Thyroid gland (tissue), 4 donors: ENCODE results near the gene HS6ST2.

Experiments used
- CTCF ChIP-seq, 6 experiments: fragments of 200-600 bp in 3 of 6; fragments of 450-650 bp in 3 of 6; sonication (generic) in 3 of 6; IDR thresholded peaks; one replicate each; pipeline ENCODE4 v1.5.1; 2016 to 2019; ENCODE audit warnings: antibody characterized with exemption in 6 of 6, mild to moderate bottlenecking in 2 of 6, inconsistent platforms in 1 of 6, moderate library complexity in 1 of 6
- POLR2A ChIP-seq, 2 donors: fragments of 450-650 bp; IDR thresholded peaks; one replicate each; pipeline ENCODE4 v1.6.1; 2017; ENCODE audit warnings: antibody characterized with exemption in 2 of 2, mild to moderate bottlenecking in 2 of 2, moderate library complexity in 1 of 2

GRCh38 chrX:132807411-132808030 is 150.9 kb downstream of the HS6ST2 start:
- TF ChIP-seq POLR2A (IDR thresholded peaks at IDR 0.05) (no peak), CTCF (IDR thresholded peaks at IDR 0.05) (no peak)
